Loucy (cell line): ENCODE measurements around the gene BGN.

Experiments
- CTCF ChIP-seq: fragments of 200-600 bp; sonication (generic); conservative IDR thresholded peaks from 2 replicates; pipeline ENCODE4 v1.5.1; 2014; ENCODE audit warnings: mild to moderate bottlenecking, antibody characterized with exemption, low read length
- EZH2phosphoT487 ChIP-seq: fragments of 200-600 bp; IDR thresholded peaks from 2 replicates; pipeline ENCODE4 v1.6.1; 2018; ENCODE audit warnings: antibody characterized with exemption, mild to moderate bottlenecking, moderate library complexity, borderline replicate concordance

GRCh38 chrX:153474266-153474665 is 20.5 kb upstream of the BGN start:
- TF ChIP-seq CTCF = no peak
- no peak for TF ChIP-seq EZH2phosphoT487
